Coronary artery (tissue), 2 donors: ENCODE data around the gene KCNH6.

Source experiments
- DNase-seq: peaks from one replicate; pipeline ENCODE4 v3.0.0-alpha.2; 2017; ENCODE audit warnings: low spot score
- H3K27ac ChIP-seq, 2 donors: fragments of 200-600 bp; sonication (generic); one replicate each; pipeline ENCODE4 v1.5.1; 2016 to 2019
- H3K4me3 ChIP-seq: fragments of 200-600 bp; sonication (generic); 2 replicates; pipeline ENCODE4 v1.5.1; 2016; ENCODE audit warnings: mild to moderate bottlenecking, moderate library complexity
- CTCF ChIP-seq: fragments of 200-600 bp; sonication (generic); IDR thresholded peaks from one replicate; pipeline ENCODE4 v1.5.1; 2019; ENCODE audit warnings: antibody characterized with exemption

KCNH6 gene

GRCh38 chr17:63563339-63563738 is 40.2 kb downstream of the KCNH6 start:
- no peak for DNase-seq
- H3K27ac ChIP-seq: no peak overlapping the region

DNA sequence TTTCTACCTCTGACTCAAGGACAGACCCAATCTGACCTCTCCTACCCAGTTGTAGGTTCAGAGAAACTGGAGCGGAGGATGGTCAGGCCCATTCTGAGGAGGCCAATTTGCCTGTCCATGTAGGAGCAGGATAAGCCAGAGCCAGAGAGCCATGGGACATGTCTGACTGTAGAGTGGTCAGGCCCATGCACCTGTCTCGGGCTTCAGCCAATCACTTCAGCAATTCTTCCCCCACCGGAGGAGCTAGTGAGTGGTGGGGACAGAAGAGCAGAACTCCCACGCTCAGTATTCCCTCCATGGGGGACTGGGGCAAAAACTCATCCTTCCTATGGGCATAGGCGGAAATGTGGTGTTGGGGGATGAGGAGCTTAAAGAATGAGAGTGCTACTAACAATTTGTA is 41.4 kb downstream of the KCNH6 start:
- no peak for TF ChIP-seq CTCF
- DNase-seq: no peak
- H3K27ac ChIP-seq: no peak overlapping the region
- no peak overlapping the region for H3K4me3 ChIP-seq

More at GRCh38 chr17:63563339-63563738, 40.2 kb downstream of the KCNH6 start:
- H3K4me3 ChIP-seq: no peak overlapping the region
- no peak for TF ChIP-seq CTCF

DNA sequence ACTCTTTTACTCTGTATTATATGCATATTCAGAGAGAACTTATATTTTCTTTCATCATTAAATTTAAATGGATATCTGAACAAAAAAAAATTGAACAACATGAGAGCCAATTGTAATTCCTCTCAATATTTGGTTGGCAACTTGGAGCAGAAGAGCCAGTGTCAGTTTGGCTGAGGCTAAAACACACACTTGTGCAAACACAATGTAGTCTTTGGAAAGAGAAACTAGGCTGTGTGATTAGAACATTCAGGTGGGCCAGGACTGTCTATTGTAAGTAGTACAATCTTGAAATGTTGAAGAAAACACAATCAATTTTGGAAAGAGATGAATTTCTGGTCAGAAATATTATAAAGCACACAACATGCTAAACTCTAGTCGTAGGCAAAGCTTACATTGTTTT is 44.1 kb downstream of the KCNH6 start:
- Histone ChIP-seq H3K27ac (no peak overlapping the region), H3K4me3 (no peak overlapping the region)
- no peak for DNase-seq
- no peak for TF ChIP-seq CTCF

DNA sequence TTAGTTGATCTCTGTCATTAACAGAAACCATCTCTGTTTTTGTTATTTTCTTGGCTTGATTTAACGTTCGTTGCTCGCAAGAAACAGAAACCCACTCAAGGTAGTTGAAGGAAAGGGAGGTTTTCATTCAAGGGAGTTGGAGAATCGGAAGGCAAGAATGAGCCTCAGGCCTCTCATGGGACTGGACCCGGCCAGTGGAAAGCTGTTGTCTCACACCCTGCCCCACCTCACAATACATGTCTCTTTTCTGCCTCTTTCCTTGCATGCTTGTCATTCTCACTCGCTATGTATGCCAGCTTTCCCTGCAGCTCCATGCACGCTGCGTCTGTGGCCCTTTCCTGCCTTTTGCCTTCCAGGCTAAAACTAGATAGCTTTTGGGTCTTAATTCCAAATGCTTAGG is 45.4 kb downstream of the KCNH6 start:
- no peak overlapping the region for H3K4me3 ChIP-seq
- H3K27ac ChIP-seq: no peak overlapping the region
- TF ChIP-seq CTCF: no peak
- no peak for DNase-seq

DNA sequence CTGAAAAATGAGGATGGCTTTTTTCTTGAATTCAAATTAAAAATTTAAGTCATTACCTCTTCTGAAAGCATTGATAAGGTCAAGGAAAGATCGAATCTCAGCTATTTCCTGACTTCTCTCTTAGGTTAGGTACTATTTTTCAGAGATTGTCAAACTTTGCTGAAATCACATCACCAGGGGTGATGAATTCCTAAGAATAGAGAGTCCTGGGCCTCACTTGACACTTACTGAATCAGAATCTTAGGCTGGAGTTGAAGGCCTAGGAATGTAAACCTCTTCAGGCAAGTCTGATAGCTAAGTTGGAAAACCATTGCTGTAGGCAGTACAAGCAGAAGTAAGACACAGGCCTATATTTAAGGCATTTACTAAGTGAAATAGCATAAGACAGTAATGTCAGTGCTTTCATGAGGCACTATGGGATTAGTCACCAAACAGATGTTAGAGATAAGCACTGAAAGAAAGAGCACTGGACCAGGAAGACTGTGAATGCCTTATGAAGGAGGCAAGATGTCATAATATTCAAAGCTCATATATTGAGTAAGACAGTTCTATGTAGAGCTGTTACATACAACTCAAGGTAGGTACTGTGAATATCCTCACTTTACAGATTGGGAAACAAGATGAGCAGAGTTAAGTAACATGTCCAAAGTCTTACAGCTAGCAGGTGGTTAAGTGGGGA is 48.6 kb downstream of the KCNH6 start:
- Histone ChIP-seq H3K27ac (no peak overlapping the region), H3K4me3 (no peak overlapping the region)
- no peak for DNase-seq
- no peak for TF ChIP-seq CTCF

GRCh38 chr17:63573634-63574033 is 50.5 kb downstream of the KCNH6 start:
- TF ChIP-seq CTCF: no peak
- H3K4me3 ChIP-seq: no peak overlapping the region
- H3K27ac ChIP-seq: no peak overlapping the region
- no peak for DNase-seq

DNA sequence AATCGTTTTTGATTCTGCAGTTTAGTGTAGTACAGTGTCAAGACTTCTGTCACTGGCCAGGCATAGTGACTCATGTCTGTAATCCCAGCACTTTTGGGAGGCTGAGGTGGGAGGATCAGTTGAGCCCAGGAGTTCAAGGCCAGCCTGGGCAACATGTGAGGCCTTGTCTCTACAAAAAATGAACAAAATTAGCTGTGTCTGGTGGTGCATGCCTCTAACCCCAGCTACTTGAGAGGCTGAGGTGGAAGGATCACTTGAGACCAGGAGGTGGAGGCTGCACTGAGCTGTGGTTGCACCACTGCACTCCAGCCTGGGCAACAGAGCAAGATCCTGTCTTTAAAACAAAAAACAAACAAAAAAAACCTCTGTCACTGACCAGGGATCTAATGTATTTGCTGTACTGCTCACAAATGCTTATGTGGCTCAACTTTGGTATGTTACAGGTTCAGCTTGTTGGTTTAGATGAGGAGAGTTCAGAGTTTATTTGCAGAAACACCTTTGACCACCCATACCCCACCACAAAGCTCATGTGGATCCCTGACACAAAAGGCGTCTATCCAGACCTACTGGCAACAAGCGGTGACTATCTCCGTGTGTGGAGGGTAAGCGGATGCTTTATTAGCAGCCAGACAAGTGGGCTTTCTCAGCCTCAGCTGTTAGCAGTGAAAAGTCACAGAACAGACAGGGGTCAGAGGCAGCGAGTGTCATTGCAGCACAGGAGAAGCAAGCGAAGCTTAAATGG is 55.0 kb downstream of the KCNH6 start:
- H3K4me3 ChIP-seq: no peak overlapping the region

More for the DNA sequence above, 55.0 kb downstream of the KCNH6 start:
- TF ChIP-seq CTCF: no peak
- no peak overlapping the region for H3K27ac ChIP-seq
- DNase-seq: no peak
